GM18526 (cell line): Measurements from ENCODE around the gene TSNAX.

Experiments
- POLR2A ChIP-seq: IDR thresholded peaks from 3 replicates; pipeline ENCODE4 v1.6.1; 2011; ENCODE audit not compliant: insufficient read length; ENCODE audit errors: extremely low read depth

TSNAX gene

DNA sequence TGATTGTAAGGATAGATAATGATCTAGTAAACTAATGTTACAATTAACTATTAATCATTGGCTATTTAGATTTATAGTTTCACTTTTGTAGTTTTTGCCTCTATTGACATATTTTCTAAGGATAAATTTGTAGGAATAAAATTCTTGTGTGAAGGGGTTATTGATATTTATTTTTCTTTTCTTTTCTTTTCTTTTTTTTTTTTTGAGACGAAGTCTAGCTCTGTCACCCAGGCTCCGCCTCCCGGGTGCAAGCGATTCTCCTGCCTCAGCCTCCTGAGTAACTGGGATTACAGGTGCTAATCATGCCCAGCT is 74.2 kb downstream of the TSNAX start:
- no peak for TF ChIP-seq POLR2A

DNA sequence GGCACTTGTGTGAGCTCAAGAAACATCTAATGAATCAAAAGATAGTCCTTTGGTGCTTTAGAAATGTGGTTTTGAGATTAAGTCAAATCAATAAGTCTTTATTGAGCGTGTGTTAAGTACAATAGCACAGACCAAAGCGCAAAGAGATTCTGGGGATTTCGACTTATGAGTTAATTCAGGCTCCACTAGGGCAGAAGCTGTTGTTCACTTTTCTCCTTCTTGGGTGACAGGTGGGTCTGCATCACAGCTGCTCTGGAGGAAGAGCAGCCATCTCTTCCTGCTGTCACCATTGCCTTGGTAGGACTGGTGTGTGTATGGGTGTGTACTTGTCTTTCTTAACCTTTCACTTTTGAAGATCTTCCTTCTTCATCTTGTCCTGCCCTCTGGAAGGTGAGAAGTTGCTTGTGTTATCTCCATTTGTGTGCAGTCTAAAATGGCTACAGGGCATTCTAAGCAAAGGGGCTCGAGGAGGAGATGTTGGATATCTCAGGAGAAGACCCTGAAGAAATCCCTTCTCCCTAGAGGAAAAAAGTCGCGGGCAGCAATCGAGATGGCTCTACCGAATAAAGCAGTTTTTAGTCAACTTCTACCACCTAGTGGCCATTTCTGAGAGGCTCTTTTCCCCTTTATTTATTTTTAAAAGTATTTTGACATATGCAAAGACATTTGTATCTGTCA is 75.3 kb downstream of the TSNAX start:
- no peak for TF ChIP-seq POLR2A

DNA sequence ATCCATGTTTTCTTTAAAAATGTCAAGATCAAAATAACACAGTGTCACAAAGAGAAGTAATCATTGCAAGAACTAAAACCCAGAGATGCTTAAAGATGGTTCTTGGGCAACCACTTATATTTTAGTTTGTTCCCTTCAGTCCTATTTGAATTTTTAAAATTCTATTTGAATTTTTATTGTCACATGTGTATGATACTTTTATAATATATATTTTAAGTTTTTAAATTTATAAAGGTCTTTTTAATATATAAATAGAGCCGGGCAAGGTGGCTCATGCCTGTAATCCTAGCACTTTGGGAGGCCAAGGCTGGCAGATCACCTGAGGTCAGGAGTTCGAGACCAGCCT is 75.8 kb downstream of the TSNAX start:
- TF ChIP-seq POLR2A, result no peak

DNA sequence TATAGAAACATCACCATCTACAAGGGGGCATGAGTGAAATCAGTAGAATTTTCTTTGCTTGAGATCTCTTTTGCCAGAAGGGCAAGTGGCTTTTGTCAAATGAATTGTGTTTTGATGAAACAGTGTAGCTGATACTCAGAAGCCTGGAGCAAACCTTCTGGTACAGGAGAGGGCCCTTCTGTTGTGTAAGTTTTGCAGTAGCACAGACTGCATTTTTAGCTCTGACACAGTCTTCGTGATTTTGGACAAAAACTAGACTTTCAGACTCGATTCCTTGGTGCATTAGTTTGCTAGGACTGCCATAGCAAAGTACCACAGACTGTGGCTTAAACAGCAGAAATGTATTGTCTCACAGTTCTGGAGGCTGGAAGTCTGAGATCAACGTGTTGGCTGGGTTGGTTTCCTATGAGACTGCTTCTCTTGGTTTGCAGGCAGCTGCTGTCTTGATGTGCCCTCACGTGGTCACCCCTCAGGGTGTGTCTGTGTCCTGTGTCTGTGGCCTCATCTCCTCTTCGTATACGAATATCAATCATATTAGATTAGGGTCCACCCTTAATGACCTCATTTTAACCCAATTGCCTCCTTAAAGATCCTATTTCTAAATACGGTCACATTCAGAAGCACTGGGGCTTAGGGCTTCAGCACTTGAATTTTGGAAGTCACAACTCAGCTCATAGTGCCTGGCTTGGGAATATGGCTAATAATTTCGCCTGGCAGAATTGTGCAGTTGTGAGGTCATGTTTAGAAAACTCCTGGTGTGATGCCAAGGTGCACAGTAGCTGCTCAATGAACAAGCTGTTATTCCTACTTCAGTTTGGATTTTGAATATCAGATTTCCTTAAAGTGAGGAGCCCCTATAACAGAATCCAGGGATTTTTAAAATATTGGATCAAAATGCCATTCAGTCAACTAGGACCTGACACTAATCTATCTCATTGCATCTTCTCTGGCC is 77.0 kb downstream of the TSNAX start:
- no peak for TF ChIP-seq POLR2A

DNA sequence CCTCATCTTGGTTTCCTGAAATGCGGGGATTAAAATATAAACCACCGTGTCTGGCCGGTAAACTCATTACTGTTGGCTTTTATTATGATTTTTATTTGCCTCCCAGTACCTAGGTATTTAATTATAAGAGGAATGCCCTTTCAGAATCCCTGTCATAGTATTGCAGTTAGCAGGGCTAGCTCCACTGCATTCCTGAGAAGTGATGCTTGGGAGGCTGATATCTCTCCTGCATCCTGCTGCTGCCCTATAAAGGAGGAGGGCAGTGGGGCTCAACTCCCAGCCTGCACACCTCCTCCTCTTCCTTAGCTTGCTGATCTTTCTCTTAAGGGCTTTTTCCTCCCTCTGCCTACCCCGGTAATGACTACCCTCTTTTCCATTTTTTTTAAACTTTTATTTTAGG is 78.2 kb downstream of the TSNAX start:
- TF ChIP-seq POLR2A, result no peak

DNA sequence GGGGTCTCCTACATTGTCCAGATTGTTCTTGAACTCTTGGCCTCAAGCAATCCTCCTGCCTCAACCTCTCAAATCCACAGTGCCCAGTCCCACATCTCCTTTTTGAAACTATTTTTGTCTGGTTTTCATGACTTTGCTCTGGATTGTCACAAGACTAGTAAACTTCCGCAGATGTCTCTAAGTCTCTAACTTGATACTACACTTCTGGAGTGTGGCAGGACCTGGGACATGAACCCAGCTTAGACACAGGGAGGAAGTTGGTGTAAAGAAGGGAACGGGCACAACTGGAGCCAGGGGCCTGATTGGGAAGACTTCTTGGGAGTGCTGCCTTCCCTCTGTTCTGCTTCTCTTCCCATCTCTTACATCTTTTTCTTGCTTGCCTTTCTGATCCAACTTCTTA is 81.9 kb downstream of the TSNAX start:
- TF ChIP-seq POLR2A, result no peak

DNA sequence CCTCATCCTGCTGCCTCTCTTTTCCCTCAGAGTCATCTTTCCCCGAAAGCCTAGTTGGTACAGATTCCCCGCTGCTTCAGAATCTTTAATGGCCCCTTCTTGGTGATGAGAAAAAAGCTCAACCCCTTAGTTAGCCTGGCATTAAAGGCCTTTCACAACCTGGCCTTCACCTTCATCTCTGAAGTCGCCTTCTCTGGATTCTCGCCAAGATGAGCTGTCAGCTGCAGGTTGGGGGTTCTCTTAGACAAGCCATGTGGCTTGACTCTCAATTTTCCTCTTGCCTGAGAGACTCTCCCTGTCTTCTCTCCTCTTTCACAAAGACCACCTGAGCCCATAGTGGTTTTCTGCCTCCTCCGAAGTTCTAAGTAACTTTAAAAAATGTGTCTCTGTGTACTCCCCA is 82.6 kb downstream of the TSNAX start:
- no peak for TF ChIP-seq POLR2A

DNA sequence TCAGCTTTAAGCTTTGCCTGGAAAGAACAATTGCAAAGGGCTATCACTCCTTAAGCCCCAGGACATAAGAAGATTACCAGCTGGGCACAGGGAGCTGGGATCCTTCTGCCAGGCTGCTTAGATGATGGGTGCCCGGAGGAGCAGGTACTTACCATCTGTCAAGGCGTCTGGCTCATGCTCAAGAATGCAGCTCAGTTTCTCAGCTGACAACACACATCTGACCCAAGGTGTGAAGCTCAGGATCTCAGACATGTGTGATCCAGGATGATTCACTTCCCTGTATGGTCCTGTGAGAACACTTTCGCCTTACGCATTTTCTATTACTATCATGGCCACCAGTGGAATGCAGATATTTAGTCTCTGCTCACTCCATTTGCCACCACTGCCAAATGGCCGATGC is 83.4 kb downstream of the TSNAX start:
- no peak for TF ChIP-seq POLR2A

DNA sequence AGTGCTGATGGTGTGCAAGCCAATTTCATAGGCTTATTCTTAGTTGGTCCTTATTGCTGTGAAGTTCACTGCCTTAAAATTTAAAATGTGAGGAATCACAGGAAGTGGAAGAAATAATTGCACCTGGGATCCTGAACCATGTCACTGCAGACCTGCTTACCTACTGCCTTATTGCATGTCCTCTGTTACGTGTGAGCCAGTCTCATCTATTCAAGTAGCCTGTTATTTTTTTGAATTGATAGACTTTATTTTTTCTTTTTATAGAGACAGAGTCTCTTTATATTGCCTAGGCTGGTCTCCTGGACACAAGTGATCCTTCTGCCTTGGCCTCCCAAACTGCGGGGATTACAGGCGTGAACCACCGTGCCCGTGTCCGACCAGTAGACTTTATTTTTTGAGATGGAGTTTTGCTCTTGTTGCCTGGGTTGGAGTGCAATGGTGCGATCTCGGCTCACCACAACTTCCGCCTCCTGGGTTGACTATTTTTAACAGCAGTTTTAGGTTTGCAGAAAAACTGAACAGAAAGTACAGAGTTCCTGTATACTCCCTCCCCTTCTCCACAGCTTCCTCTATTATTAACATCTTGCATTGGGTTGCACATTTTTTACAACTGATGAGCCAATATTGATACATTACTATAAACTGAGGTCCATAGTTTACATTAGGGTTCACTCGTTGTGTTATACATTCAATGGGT is 84.1 kb downstream of the TSNAX start:
- no peak for TF ChIP-seq POLR2A

DNA sequence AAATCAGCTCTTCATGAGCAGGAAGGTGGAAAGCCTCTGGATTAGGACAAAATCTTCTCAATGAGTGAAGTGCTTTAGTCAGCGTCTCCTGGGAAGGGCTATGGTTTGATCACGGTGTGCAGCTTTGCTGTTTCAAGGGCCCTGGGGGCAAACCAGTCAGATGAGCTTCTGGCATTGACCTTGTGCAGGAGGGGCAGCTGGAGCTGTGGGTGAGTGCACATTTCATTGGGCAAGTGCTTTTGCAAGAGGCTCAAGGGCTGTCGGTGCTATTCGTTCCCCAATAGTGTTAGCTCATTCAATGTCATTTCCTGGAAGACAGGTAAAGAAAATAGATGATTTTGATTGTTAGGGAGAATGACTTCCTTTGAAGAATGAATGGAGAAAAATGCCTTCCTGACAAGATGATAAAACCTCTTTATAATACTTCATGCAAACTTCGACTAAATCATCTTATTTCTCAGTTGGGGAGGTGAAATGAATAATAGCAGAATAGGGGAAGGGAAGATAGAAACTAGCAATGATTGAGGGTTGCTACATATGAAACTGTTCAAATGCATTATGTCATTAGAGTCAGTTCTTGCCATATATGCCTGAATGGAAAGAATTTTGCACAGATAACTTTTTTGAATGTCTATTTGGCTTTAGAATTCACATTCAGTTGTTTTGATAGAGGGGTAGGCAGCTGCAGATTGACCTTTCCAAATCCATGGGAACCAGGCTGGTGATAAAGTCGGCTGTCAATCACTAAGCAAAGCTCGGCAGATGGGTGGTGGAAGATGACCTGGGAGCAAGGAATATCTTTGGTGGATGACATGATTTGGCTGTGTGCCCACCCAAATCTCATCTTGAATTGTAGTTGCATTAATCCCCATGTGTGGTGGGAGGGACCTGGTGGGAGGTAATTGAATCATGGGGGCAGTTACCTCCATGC is 85.2 kb downstream of the TSNAX start:
- no peak for TF ChIP-seq POLR2A
